Gastroesophageal sphincter (tissue), 4 donors: ENCODE results near the gene SENP5. TPM values are rescaled to one million over a fixed set of nuclear protein-coding genes. Genes with fewer than 3 reads are reported as not detected.

Source experiments
- ATAC-seq: fragments of 150-250 bp; one replicate; pipeline ENCODE4 v1.9.1; 2016; ENCODE audit warnings: mild to moderate bottlenecking, moderate library complexity
- H3K27ac ChIP-seq, 4 donors: fragments of 200-600 bp; sonication (generic) in 3 of 4; 1 replicate in 3 of 4; 2 replicates in 1 of 4; pipeline ENCODE4 v1.5.1; 2016 to 2019
- H3K27me3 ChIP-seq: fragments of 200-600 bp; sonication (generic); one replicate; pipeline ENCODE4 v1.5.1; 2019
- H3K36me3 ChIP-seq, 2 donors: fragments of 200-600 bp; sonication (generic); one replicate each; pipeline ENCODE4 v1.5.1; 2019; ENCODE audit warnings: control low read depth in 1 of 2
- H3K4me1 ChIP-seq, 3 donors: fragments of 200-600 bp; sonication (generic); 1 replicate in 2 of 3; 2 replicates in 1 of 3; pipeline ENCODE4 v1.5.1; 2016 to 2019; ENCODE audit warnings: control low read depth in 2 of 3
- H3K4me3 ChIP-seq, 2 donors: fragments of 200-600 bp; sonication (generic); one replicate each; pipeline ENCODE4 v1.5.1; 2019; ENCODE audit warnings: mild to moderate bottlenecking in 1 of 2, moderate library complexity in 1 of 2
- H3K9me3 ChIP-seq, 3 donors: fragments of 200-600 bp; sonication (generic); one replicate each; pipeline ENCODE4 v1.5.1; 2017 to 2019; ENCODE audit warnings: control low read depth in 2 of 3
- EP300 ChIP-seq: sonication (generic); formaldehyde crosslinking; IDR thresholded peaks from one replicate; pipeline ENCODE4 v1.6.1; 2017; ENCODE audit warnings: antibody characterized with exemption, mild to moderate bottlenecking
- POLR2A ChIP-seq, 2 donors: fragments of 450-650 bp; IDR thresholded peaks; one replicate each; pipeline ENCODE4 v1.6.1; 2017; ENCODE audit warnings: antibody characterized with exemption in 2 of 2, mild to moderate bottlenecking in 2 of 2, moderate library complexity in 1 of 2
- POLR2AphosphoS5 ChIP-seq: sonication (generic); formaldehyde crosslinking; IDR thresholded peaks from one replicate; pipeline ENCODE4 v1.6.1; 2017; ENCODE audit warnings: antibody characterized with exemption
- WGBS, 2 donors: methylation state at CpG; one replicate each; pipeline ENCODE4 v1.1.5; 2018; ENCODE audit warnings: low coverage in 1 of 2; 5-methylcytosine and 5-hydroxymethylcytosine counted together
- total RNA-seq, 4 donors: library from RNA; depleted of rRNA; stranded (reverse); fragments of >200 nt; gene quantifications; one replicate each; pipeline ENCODE4 v1.1.0, GENCODE V29; 2016
- TF ChIP-seq, protein P1 (sequence below), 4 experiments: fragments of 200-600 bp in 2 of 4; fragments of 450-650 bp in 2 of 4; sonication (generic) in 1 of 4; IDR thresholded peaks; one replicate each; pipeline ENCODE4 v1.5.1; 2017 to 2019; ENCODE audit warnings: antibody characterized with exemption in 4 of 4, mild to moderate bottlenecking in 2 of 4, moderate library complexity in 2 of 4

SENP5 gene
- total RNA-seq, 4 donors from 2014 or later = 47.0 to 79.5 (median 52.0) TPM

DNA sequence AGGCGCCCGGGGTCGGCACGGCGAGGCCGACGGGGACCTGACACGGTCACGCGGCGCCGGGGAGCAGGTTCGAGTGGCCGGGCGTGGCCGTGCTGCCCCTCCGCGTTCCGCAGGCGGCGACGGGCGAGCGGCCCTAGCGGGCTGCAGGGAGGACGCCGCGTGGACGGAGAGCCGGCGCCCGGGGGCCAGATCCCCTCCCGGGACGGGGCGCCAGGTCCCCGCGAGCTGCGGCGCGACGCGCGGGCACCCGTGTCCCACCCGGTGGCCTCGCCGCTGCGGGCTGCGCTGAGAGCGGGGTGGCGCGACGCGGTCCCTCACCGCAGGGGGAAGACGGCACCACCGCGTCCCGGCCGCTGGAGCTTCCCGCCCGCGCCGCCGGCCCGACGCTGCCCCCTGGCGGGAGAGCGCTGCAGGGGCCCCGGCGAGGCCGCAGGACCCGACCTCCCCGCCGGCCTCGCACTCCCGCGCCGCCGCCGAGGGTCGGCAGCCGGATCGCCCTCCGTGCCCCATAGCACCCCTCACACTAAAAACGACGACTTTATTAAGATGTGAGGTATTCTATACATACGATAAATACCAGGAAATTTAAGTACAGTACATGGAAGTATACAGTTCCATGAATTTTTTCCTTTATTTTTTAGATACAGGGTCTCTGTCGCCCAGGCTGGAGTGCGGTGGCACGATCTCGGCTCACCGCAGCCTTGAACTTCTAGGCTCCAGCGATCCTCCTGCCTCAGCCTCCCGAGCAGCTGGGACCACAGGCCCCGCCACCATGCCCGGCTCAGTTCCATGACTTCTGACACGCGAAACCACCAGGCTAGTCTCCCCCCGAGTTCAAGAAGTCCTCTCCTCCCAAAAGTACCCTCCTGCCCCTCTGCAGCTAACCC, 102.2 kb downstream of the SENP5 start:
- WGBS, 2 donors = 17 to 62% methylated on average over 6 to 15 of the region's 100 CpGs
- H3K27ac ChIP-seq = peak overlapping the region in 3 of 4 donors; percentile 72 to 85 (median 80)
- peak; percentile 80 for ATAC-seq

GRCh38 chr3:196970547-196971093, 102.9 kb downstream of the SENP5 start:
- ATAC-seq = no peak
- Histone ChIP-seq H3K36me3 (no peaks in the 10 kb centered on the region), H3K4me3 (no peak overlapping the region), H3K27ac (no peak overlapping the region), H3K4me1 (peaks cover 0 to 24% (median 8%) of the 10 kb centered on the region in 3 donors), H3K27me3 (no peaks in the 10 kb centered on the region), H3K9me3 (no peaks in the 10 kb centered on the region)
- TF ChIP-seq, protein P1, sequence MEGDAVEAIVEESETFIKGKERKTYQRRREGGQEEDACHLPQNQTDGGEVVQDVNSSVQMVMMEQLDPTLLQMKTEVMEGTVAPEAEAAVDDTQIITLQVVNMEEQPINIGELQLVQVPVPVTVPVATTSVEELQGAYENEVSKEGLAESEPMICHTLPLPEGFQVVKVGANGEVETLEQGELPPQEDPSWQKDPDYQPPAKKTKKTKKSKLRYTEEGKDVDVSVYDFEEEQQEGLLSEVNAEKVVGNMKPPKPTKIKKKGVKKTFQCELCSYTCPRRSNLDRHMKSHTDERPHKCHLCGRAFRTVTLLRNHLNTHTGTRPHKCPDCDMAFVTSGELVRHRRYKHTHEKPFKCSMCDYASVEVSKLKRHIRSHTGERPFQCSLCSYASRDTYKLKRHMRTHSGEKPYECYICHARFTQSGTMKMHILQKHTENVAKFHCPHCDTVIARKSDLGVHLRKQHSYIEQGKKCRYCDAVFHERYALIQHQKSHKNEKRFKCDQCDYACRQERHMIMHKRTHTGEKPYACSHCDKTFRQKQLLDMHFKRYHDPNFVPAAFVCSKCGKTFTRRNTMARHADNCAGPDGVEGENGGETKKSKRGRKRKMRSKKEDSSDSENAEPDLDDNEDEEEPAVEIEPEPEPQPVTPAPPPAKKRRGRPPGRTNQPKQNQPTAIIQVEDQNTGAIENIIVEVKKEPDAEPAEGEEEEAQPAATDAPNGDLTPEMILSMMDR (IDR thresholded peaks at IDR 0.05) = no peak
- no peak for TF ChIP-seq EP300
- no peak for TF ChIP-seq POLR2AphosphoS5
- TF ChIP-seq POLR2A (IDR thresholded peaks at IDR 0.05) = no peak
- 93 to 100% methylated on average over 1 to 9 of the region's 15 CpGs for WGBS, 2 donors

More for the DNA sequence above, 102.2 kb downstream of the SENP5 start:
- no peak for TF ChIP-seq POLR2AphosphoS5
- TF ChIP-seq, protein P1 (IDR thresholded peaks at IDR 0.05) = peak in 3 of 4 experiments; percentile 93 to 96 (median 96)
- peak in 1 of 2 donors; percentile 11 for TF ChIP-seq POLR2A (IDR thresholded peaks at IDR 0.05)
- Histone ChIP-seq H3K27me3 (no peaks in the 10 kb centered on the region), H3K36me3 (no peaks in the 10 kb centered on the region), H3K4me1 (peaks cover 0 to 24% (median 8%) of the 10 kb centered on the region in 3 donors), H3K4me3 (peak overlapping the region; percentile 87 to 96), H3K9me3 (no peaks in the 10 kb centered on the region)

DNA sequence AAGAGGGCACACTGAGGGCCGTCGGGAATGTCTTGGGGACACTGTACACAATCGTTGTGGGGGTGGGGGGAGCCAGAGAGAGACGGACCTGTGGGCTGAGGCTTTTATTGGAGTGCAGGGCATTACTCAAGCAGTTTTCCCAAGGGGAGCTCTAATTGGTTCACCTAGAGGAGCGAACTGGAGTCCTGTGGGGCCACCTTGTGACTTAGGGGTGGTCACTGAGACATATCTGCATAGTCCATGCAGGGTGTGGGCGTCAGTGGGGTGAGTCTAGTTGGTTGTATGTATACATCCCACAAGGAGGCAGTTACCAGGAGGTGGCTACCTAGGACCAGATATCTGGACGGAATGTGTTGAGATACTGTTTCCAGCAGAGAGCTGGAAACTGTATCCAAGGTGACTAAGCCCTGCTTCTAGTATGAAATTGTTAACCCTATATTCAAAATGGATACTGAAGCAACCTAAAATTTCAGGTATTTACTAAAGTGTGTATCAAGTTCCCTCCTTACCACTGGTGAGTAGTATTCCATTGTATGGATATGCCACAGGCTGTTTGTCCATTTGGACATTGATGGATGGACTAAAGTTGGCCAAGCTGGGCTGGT, 103.5 kb downstream of the SENP5 start:
- WGBS, 2 donors = 86 to 93% methylated on average over 1 to 5 of the region's 7 CpGs

GRCh38 chr3:196974661-196975060, 106.9 kb downstream of the SENP5 start:
- TF ChIP-seq EP300 = no peak
- H3K27me3 ChIP-seq = peaks cover 4% of the 10 kb centered on the region
- H3K36me3 ChIP-seq = no peaks in the 10 kb centered on the region
- no peak overlapping the region for H3K27ac ChIP-seq
- 65 to 83% methylated on average over 2 to 3 of the region's 5 CpGs for WGBS, 2 donors
- no peaks in the 10 kb centered on the region for H3K9me3 ChIP-seq
- ATAC-seq = no peak
- peaks cover 0 to 13% (median 0%) of the 10 kb centered on the region in 3 donors for H3K4me1 ChIP-seq
- no peak overlapping the region for H3K4me3 ChIP-seq

More for the DNA sequence above, 103.5 kb downstream of the SENP5 start:
- no peaks in the 10 kb centered on the region for H3K36me3 ChIP-seq
- no peaks in the 10 kb centered on the region for H3K27me3 ChIP-seq
- no peaks in the 10 kb centered on the region for H3K9me3 ChIP-seq
- ATAC-seq = no peak
- H3K4me1 ChIP-seq = peaks cover 0 to 24% (median 8%) of the 10 kb centered on the region in 3 donors
- H3K4me3 ChIP-seq = no peak overlapping the region
- no peak overlapping the region for H3K27ac ChIP-seq
- TF ChIP-seq EP300 = no peak
- TF ChIP-seq POLR2AphosphoS5 = no peak
- TF ChIP-seq, protein P1 (IDR thresholded peaks at IDR 0.05) = no peak
- no peak for TF ChIP-seq POLR2A (IDR thresholded peaks at IDR 0.05)

DNA sequence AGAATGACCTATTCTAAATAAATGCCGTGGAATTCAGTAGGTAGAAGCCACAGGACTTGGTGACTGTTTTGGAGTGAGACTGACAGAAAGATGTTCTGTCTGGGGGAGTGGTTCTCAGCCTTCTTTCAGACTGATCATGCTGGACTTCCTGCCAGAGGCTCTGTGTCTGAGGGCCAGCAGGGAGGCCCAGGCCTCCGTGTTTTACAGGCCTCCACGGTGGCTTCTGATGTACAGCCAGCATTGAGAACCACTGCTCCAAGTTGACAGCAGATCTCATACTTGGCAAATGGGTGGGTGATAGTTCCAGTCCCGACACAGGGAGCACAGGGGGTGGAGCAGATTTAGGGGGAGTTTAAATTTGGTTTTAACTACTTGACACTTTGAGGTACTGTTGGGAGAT, 107.6 kb downstream of the SENP5 start:
- Histone ChIP-seq H3K9me3 (no peaks in the 10 kb centered on the region), H3K4me3 (no peak overlapping the region), H3K27ac (no peak overlapping the region), H3K4me1 (peaks cover 0 to 8% (median 0%) of the 10 kb centered on the region in 3 donors), H3K27me3 (peaks cover 4% of the 10 kb centered on the region), H3K36me3 (no peaks in the 10 kb centered on the region)
- WGBS, 2 donors = 33 to 83% methylated on average over 1 of the region's 4 CpGs
- no peak for ATAC-seq
- TF ChIP-seq, protein P1 (IDR thresholded peaks at IDR 0.05) = no peak
- TF ChIP-seq POLR2AphosphoS5 = no peak
- no peak for TF ChIP-seq EP300
- TF ChIP-seq POLR2A (IDR thresholded peaks at IDR 0.05) = no peak
